Measurements from ENCODE around the gene NEDD4L.
A peak's percentile ranks its signal among the peaks of the same experiment; 100 is the strongest.

The NEDD4L gene

DNA sequence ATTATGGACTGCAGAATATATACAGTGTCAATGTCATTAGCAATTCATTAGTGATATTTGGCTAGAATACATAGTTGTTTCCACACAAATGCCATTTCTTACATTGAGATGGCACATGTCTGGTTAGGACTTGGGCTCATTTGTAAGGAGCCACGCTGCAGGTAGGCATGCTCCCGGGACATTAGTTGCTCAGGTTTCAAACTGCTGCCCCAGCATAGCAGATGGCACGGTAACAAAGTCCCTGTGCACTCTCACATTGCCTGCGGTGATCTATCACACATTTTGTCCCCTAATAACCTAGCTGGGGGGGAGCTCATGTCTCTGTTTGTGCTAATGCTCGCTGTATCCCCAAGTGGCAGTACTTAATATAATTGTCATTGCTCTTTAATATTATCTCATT, 185.1 kb downstream of the NEDD4L start (continued):
- TF ChIP-seq, protein P1, sequence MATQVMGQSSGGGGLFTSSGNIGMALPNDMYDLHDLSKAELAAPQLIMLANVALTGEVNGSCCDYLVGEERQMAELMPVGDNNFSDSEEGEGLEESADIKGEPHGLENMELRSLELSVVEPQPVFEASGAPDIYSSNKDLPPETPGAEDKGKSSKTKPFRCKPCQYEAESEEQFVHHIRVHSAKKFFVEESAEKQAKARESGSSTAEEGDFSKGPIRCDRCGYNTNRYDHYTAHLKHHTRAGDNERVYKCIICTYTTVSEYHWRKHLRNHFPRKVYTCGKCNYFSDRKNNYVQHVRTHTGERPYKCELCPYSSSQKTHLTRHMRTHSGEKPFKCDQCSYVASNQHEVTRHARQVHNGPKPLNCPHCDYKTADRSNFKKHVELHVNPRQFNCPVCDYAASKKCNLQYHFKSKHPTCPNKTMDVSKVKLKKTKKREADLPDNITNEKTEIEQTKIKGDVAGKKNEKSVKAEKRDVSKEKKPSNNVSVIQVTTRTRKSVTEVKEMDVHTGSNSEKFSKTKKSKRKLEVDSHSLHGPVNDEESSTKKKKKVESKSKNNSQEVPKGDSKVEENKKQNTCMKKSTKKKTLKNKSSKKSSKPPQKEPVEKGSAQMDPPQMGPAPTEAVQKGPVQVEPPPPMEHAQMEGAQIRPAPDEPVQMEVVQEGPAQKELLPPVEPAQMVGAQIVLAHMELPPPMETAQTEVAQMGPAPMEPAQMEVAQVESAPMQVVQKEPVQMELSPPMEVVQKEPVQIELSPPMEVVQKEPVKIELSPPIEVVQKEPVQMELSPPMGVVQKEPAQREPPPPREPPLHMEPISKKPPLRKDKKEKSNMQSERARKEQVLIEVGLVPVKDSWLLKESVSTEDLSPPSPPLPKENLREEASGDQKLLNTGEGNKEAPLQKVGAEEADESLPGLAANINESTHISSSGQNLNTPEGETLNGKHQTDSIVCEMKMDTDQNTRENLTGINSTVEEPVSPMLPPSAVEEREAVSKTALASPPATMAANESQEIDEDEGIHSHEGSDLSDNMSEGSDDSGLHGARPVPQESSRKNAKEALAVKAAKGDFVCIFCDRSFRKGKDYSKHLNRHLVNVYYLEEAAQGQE (tag by site-specific recombination; IDR thresholded peaks at IDR 0.05): no peak
- no peak for TF ChIP-seq ZNF514 (tag by site-specific recombination; IDR thresholded peaks at IDR 0.05)
- no peak for TF ChIP-seq ZNF658 (tag by site-specific recombination; IDR thresholded peaks at IDR 0.05)
- TF ChIP-seq ZNF223 (tag by site-specific recombination; IDR thresholded peaks at IDR 0.05): no peak
- TF ChIP-seq YY1 (tag by site-specific recombination; IDR thresholded peaks at IDR 0.05): no peak

DNA sequence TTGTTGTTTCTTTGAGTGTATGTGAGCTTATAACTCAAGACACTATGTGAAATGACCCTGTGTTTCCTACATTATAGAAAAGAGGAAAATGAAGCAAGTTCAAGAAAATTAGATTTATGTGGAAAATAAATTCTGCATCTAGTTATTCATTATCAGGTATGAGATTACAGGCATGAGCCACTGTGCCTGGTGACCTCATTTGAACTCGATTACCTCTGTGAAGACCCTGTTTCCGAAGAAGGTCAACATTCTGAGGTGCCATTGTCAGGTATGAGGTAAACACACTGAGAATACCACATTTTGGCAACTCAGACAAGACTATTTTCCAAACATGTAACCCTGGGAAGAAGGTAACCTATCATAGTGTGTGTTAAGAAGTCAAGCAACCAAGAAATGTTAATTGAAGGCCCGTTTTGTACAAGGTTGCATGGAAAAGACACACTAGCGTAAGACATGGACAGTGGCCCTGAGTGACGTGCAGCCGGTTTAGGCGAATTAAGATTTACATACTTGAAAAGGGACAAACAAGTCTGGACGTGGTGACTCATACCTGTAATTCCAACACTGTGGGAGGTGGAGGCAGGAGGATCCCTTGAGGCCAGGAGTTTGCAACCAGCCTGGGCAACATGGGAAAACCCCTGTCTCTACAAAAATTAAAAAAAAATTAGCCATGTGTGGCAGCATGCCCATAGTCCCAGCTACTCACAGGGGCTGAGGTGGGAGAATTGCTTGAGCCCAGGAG, 186.6 kb downstream of the NEDD4L start:
- Histone ChIP-seq H3K4me3 (ENCODE audit: low read depth, low read length) (no peak overlapping the region), H3K27ac (ENCODE audit: extremely low read depth, low read depth, low read length) (no peak overlapping the region), H3K9me3 (ENCODE audit: control insufficient read depth, insufficient read depth, low read depth, low read length) (no peaks in the 10 kb centered on the region), H3K36me3 (ENCODE audit: control insufficient read depth in 2 of 2, insufficient read depth in 1 of 2, low read length in 2 of 2) (no peaks in the 10 kb centered on the region; a peak in 1 of 3 replicates), H3K4me1 (ENCODE audit: control insufficient read depth, insufficient read depth, low read length) (peaks cover 18% of the 10 kb centered on the region)
- ChIA-PET POLR2A (no interaction called here), CTCF (interaction anchor here (0.6 to 1.8 kb wide), 3 partner anchors 10 to 91 kb away, joined by 3 to 9 read pairs (median 4); no protein-coding TSS in a partner anchor)
- TF ChIP-seq, protein P2, sequence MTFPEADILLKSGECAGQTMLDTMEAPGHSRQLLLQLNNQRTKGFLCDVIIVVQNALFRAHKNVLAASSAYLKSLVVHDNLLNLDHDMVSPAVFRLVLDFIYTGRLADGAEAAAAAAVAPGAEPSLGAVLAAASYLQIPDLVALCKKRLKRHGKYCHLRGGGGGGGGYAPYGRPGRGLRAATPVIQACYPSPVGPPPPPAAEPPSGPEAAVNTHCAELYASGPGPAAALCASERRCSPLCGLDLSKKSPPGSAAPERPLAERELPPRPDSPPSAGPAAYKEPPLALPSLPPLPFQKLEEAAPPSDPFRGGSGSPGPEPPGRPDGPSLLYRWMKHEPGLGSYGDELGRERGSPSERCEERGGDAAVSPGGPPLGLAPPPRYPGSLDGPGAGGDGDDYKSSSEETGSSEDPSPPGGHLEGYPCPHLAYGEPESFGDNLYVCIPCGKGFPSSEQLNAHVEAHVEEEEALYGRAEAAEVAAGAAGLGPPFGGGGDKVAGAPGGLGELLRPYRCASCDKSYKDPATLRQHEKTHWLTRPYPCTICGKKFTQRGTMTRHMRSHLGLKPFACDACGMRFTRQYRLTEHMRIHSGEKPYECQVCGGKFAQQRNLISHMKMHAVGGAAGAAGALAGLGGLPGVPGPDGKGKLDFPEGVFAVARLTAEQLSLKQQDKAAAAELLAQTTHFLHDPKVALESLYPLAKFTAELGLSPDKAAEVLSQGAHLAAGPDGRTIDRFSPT (tag by site-specific recombination; IDR thresholded peaks at IDR 0.05): peak; percentile 41; the same call in 1 of the 2 replicates
- TF ChIP-seq GLIS2 (tag by site-specific recombination; IDR thresholded peaks at IDR 0.05) (0 out of 2 replicates have a peak, but pooled peaks have one; percentile 28), ZNF560 (tag by site-specific recombination; IDR thresholded peaks at IDR 0.05; ENCODE audit: borderline replicate concordance) (no peak), HOXA7 (CRISPR knock-in tag; IDR thresholded peaks at IDR 0.05; ENCODE audit: borderline replicate concordance) (no peak), ZNF785 (tag by site-specific recombination; IDR thresholded peaks at IDR 0.05) (no peak), ZNF394 (tag by site-specific recombination; IDR thresholded peaks at IDR 0.05; ENCODE audit: borderline replicate concordance) (0 out of 2 replicates have a peak, but pooled peaks have one; percentile 23), ZNF354C (tag by site-specific recombination; IDR thresholded peaks at IDR 0.05; ENCODE audit: borderline replicate concordance, low read depth) (no peak), ZNF623 (tag by site-specific recombination; IDR thresholded peaks at IDR 0.05) (no peak), ZNF701 (tag by site-specific recombination; IDR thresholded peaks at IDR 0.05) (no peak), ZNF514 (tag by site-specific recombination; IDR thresholded peaks at IDR 0.05) (no peak), HOXD13 (CRISPR knock-in tag; IDR thresholded peaks at IDR 0.05; ENCODE audit: borderline replicate concordance) (no peak), SETDB1 (IDR thresholded peaks at IDR 0.05; ENCODE audit: insufficient read length, low read length) (no peak), ZSCAN23 (tag by site-specific recombination; IDR thresholded peaks at IDR 0.05) (no peak), REPIN1 (tag by site-specific recombination; IDR thresholded peaks at IDR 0.05; ENCODE audit: low read depth) (no peak), WT1 (tag by site-specific recombination; IDR thresholded peaks at IDR 0.05) (peak; percentile 30; the same call in 1 of the 2 replicates), ZNF585B (tag by site-specific recombination; IDR thresholded peaks at IDR 0.05) (no peak)
- TF ChIP-seq, protein P3, sequence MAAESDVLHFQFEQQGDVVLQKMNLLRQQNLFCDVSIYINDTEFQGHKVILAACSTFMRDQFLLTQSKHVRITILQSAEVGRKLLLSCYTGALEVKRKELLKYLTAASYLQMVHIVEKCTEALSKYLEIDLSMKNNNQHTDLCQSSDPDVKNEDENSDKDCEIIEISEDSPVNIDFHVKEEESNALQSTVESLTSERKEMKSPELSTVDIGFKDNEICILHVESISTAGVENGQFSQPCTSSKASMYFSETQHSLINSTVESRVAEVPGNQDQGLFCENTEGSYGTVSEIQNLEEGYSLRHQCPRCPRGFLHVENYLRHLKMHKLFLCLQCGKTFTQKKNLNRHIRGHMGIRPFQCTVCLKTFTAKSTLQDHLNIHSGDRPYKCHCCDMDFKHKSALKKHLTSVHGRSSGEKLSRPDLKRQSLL (tag by site-specific recombination; IDR thresholded peaks at IDR 0.05): no peak
- TF ChIP-seq, protein P4, sequence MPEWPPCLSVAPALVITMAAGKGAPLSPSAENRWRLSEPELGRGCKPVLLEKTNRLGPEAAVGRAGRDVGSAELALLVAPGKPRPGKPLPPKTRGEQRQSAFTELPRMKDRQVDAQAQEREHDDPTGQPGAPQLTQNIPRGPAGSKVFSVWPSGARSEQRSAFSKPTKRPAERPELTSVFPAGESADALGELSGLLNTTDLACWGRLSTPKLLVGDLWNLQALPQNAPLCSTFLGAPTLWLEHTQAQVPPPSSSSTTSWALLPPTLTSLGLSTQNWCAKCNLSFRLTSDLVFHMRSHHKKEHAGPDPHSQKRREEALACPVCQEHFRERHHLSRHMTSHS (tag by site-specific recombination; IDR thresholded peaks at IDR 0.05): no peak
- TF ChIP-seq, protein P5, sequence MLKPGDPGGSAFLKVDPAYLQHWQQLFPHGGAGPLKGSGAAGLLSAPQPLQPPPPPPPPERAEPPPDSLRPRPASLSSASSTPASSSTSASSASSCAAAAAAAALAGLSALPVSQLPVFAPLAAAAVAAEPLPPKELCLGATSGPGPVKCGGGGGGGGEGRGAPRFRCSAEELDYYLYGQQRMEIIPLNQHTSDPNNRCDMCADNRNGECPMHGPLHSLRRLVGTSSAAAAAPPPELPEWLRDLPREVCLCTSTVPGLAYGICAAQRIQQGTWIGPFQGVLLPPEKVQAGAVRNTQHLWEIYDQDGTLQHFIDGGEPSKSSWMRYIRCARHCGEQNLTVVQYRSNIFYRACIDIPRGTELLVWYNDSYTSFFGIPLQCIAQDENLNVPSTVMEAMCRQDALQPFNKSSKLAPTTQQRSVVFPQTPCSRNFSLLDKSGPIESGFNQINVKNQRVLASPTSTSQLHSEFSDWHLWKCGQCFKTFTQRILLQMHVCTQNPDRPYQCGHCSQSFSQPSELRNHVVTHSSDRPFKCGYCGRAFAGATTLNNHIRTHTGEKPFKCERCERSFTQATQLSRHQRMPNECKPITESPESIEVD (tag by site-specific recombination; IDR thresholded peaks at IDR 0.05): peak; percentile 47; the same call in 1 of the 2 replicates
- TF ChIP-seq, protein P6, sequence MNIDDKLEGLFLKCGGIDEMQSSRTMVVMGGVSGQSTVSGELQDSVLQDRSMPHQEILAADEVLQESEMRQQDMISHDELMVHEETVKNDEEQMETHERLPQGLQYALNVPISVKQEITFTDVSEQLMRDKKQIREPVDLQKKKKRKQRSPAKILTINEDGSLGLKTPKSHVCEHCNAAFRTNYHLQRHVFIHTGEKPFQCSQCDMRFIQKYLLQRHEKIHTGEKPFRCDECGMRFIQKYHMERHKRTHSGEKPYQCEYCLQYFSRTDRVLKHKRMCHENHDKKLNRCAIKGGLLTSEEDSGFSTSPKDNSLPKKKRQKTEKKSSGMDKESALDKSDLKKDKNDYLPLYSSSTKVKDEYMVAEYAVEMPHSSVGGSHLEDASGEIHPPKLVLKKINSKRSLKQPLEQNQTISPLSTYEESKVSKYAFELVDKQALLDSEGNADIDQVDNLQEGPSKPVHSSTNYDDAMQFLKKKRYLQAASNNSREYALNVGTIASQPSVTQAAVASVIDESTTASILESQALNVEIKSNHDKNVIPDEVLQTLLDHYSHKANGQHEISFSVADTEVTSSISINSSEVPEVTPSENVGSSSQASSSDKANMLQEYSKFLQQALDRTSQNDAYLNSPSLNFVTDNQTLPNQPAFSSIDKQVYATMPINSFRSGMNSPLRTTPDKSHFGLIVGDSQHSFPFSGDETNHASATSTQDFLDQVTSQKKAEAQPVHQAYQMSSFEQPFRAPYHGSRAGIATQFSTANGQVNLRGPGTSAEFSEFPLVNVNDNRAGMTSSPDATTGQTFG (tag by site-specific recombination; IDR thresholded peaks at IDR 0.05; ENCODE audit: borderline replicate concordance): no peak
